HG02642 (cell line): ENCODE results near the gene SLC9A9.
A peak's percentile ranks its signal among the peaks of the same experiment; 100 is the strongest.

Experiments
- ATAC-seq: cut with Tn5 transposase; IDR thresholded peaks from one replicate; pipeline ENCODE4 v1.9.1; 2021; ENCODE audit warnings: mild to moderate bottlenecking; ENCODE audit not compliant: unreplicated experiment, poor library complexity

The SLC9A9 gene

DNA sequence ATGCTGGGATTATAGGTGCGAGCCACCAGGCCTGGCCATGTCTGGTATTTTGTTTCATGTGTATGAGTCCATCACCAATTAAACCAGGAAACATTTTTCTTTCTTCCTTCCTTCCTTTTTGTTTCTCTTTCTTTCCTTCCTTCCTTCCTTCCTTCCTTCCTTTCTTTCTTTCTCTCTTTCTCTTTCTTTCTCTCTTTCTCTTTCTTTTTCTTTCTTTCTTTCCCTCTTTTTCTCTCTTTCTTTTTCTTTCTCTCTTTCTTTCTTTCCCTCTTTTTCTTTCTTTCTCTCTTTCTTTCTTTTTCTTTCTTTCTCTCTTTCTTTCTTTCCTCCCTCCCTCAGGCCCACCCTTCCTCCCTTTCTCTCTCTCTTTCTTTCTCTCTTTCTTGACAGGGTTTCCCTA, 83.4 kb downstream of the SLC9A9 start:
- ATAC-seq: no peak

DNA sequence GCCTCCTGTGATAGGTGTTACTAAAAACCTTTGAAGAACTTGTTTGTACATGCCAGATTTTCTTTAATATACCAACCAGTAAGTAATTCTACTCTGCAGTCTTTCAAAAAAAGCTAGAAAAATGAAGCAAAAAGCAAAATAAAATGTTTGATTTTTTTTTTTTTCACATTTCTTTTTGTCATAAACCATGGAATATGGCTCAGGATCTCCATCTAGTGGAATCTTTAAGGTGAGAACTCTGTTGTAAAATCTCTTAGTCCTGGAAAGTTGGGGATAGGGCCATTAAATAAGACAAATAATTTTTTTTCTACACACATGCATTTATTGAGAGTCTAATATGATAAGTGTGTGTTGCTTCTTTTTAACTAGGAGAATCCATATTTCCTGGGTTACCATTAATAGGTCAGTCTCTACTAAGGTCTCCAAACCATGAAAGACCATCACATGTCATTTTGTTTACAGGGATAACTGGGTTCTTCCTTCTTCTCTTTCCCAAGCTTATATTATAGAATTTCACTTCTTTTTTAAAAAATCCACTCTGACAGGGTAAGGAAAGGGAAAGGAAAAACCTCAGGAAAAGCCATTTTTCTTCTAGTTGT, 84.6 kb downstream of the SLC9A9 start:
- no peak for ATAC-seq

DNA sequence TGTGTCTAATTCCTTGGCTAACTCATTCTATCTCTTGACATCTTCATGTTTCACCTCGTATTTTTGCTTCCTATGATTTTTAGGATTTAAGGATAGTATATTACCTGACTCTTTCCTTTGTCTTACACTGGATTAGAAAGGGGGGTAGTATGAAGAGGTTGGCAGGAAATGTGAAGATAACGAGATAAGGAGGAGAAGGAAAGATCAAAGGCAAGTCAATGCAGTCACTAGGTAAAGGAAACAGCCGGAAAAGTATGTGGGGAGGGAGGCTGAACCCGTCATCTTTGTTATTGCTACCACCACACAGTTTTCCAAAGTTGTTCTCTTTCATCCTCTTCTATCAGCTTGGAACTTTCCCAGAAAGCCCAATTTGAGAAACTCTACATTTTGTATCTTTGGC, 90.6 kb downstream of the SLC9A9 start:
- ATAC-seq: no peak

DNA sequence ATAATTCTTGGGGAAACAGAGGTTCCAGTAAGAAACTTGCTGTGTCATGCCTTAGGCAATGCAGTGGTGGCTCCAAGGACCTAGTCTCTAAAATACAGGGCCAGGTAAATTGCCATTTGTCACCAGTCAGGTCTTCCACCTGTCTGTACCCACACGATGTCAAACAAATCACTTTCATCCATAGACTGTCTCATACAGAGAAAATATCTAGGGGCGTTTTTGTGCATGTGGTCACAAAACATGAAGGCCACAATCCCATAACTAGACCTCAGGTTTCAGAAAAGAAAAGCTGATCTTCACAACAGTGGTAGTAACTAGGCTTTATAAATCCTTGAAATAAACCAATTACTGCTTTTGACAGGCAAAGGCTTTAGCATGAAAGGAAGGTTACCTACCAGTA, 92.3 kb downstream of the SLC9A9 start:
- ATAC-seq: no peak

DNA sequence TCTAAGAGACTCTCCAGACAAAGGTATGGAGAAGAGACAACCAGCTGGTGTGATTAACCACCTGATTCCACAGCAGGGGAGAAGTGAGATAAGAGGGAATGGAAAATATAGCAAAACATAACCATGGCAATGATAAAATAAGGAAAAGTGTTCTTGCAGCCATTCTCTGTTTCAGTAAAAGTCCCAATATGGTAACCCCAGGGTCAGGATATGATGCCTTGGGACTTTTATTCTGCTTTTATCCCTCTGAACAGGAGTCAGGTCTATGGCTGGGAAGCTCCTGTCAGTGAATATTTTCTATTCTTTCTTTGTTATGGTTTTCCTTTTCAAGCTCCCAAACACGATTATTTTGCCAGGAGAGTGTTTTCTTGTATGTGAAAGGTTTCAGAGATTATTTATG, 94.2 kb downstream of the SLC9A9 start:
- no peak for ATAC-seq

DNA sequence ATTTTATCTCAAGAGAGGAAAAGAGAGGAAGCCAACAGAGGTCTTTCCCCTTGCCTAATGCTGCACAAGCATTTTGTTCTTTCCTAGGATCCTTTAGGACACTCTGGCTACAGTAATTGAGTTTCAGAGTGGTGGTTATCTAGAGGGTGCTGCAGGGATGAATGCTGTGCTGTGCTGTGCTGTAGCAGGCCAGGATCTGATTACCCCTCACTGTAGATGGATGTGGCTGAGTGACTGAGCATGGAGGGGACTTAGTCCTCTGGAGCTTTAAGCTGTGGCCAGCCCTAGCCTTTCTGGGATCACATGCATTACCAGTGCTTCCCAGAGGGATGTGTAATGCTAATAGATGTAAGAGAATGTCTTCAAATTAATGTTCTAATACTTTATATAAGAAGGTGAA, 94.8 kb downstream of the SLC9A9 start:
- no peak for ATAC-seq

DNA sequence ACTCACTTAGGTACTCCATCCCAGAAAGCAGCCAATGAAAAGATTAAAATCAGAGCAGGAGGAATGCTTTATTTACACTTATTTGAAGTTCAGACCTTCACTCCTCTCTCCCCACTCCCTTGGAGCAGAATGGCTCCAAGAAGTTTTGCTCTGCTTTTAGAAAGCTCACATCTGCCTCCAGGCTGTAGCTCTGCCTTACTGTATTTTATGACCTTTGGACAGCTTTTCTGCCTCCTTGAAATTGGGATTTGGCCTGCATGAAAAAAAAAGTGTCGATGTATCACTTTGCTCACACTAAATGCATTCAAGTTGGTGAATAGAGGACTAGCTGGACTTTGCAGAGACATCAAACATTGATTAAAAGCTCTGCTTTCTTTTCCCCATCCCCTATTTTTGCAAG, 95.3 kb downstream of the SLC9A9 start:
- no peak for ATAC-seq

DNA sequence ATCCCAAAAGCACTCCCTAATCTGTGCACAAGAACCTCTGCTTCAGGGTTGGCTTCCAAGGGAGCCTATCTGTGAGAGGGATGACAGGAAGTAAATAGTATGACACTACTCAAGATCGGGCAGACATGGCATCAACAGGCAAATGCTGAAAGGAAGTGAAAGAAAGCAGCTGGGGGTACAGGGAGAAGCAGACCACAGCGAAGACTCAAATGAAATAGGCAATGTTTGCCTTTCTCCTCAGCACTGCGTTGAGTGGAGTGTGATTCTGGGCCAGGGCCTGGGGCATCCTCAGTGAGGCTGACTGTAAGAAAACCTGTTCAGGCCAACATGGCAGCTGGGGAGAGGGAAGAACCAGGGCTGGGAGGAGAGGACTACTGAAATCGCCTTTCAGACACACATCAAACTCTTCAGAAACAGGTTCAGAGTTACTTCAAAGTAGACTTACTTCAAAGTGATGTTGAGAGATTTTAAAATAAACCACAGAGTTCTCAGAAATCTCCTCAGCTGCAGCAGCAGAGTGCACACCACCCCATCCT, 96.6 kb downstream of the SLC9A9 start:
- ATAC-seq: peak; percentile 83

DNA sequence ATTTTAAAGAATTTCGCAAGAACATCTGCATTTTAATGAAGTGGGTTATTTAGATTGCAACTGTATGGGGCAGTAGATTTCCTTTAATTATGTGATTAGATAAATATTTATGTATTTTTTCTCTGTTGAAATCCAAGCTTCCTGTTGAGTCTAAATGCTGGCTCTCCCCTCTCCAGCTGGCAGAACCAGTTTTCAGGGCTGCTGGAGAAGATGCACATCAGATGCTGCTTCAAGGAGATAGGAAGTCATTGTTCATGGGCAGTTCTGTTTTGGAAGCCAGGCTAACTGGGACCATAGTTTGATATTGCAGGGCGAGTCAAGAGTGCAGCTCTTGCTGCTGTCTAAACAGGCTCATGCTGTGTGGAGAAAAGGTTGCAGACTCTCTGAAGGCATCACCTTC, 97.4 kb downstream of the SLC9A9 start:
- no peak for ATAC-seq

DNA sequence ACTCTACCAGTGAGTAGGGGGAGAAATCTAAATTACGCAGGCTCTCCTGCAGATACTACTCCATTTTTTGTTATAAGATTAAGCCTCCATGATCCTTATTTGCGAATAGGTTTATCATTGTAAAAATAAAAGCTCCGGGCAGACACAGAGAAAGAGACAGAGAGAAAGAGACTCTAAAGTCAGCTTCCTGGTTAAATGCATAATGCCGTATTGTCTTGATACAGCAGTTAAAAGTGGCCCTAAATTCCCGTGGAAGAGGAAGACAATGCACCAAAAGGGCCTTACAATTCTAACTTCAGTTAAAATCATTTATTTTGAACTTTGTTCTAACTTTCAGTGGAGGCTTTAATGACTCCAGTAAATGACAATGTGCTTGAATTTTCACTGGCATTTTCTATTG, 98.3 kb downstream of the SLC9A9 start:
- no peak for ATAC-seq

DNA sequence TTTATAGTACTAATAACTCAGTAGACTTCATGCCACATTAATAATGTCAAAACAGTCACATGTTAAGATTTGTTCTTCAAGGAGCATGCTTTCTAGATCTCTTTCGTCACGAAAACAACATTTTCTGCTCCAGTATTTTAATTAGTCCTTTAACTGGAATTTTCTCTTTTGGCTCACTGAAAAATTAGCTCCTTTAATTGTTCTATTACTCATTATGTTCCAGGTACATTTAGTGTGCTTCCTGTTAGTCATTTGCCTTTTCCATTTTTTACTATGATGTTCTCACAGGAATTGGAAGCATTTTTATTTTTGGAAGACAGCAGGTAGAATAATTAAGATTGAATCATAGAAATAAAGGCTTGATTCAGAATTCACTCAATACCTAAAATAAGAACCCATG, 111.2 kb downstream of the SLC9A9 start:
- ATAC-seq: no peak

DNA sequence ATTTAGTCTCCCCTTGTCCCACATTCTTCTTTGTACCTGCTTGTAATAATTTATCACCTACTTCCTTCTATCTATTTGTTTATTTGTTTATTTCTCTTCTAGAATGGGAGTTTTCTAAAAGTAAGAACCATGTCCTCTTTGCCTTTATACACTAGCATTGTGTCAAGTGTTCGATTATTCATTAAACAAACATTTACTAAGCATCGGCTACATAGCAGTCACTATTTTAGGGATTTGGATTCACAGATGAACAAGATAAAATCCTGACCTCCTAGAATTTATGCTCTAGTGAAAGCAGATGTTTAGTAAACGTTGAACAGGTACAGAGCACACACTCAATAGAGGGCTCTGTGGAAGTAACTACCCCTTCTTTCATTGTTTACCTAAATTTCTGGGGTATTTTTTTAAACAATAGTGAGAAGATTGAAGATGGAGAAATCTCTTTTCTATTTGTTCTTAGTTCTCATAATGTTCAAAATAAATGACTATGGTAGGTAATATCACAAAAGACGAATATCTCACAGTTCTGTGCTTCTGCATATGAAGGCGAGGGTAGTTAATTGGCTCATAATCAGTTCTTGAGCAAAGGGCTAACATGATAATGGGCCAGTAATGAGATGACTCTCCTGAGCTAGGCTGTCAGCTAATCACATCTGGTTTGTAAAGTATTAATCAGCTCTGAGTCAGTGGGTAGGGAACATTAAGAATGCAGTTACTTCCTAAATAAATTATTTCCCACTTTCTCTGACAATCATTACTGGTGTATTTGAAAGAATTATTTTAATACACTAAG, 111.9 kb downstream of the SLC9A9 start:
- ATAC-seq: no peak

DNA sequence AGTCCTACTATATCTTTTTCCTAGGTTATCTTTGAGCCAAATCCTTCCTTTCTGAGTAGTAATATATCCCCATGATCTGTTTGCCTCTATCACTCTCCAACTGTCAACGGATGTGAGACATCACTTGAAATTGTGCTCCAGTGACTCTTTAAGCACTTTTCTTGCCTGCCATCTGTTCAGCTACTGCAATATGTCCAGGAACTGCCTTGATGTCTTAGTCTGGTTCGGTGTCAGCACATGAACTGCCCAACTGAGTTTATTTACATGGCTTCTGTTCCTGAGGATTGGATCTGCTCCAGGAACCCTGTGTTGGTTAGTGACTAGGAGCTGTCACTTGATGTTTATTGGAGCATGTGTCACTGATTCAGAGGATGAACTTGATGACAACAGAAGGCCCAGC, 116.5 kb downstream of the SLC9A9 start:
- ATAC-seq: no peak

DNA sequence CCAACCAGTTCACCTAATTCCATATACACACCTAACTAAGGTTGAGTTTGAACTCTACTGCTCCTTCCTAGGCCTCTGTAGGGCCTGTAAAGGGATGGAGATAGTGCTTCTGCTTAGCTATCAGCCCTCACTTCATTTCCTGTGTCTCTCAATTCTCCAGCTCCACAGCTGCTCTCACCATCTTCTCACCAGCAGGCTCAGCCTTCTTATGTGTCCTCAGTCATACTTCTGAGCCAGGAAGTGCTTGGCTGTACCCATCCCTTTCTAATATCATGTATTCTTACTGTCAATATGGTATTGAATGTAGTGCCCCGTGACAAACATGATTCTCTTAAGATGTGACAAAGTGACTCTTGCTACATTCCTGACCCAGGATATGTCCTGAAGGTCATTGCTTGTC, 116.9 kb downstream of the SLC9A9 start:
- ATAC-seq: no peak

DNA sequence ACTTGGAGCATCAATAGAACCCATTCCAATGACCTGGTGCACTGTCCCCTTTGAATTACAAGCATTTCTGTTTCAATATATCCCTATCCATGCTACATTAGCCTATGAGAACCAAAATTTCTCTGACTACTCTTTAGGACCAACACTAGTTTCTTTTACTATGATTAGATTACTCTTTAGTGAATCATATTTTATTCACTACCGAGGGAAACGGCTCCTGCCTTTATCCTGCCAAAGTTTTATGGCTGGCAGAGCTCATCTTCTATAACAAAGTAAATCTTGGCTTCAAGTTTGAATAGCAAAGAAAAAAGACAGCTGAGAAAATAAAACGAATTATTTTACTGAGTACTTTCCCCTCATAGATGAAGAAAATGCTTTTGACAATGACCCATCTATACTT, 120.9 kb downstream of the SLC9A9 start:
- ATAC-seq: no peak

DNA sequence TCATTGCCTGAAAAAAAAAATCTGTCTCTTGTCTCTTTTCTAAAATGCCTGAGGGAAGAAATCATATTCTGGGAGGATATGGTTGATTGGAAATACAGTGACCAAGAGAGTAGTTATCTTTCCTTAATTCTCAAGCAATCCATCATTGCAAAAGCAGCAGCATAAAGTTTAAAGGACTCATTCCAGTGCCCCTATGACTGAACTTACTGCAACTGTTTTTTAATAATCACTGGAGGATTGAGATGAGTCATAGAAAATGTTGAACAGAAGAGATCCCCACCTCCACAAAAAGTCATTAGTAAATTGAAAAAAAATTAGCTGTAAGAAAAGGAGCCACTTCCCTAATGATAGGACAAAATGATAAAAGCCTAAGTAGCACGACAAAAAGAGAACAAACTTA, 121.5 kb downstream of the SLC9A9 start:
- ATAC-seq: no peak

DNA sequence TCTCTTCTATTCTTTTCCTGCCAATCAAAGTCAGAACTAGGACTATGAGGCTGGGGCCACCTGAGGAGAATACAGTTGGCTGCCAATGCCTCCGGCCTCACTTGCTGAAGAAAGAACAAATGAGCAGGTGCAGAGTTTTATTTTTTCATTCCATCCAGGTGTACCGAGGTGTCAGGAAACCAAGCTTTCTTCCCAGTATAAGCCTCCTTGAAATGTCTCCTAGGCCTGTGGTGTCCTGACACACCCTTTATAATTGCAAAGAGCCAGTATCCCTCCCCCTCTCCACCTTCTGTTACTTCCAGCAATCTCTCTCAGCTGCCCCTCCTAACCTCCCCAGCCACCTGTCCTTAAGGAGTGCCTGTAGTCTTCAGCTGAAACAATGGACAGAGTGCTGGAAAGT, 127.9 kb downstream of the SLC9A9 start:
- no peak for ATAC-seq

DNA sequence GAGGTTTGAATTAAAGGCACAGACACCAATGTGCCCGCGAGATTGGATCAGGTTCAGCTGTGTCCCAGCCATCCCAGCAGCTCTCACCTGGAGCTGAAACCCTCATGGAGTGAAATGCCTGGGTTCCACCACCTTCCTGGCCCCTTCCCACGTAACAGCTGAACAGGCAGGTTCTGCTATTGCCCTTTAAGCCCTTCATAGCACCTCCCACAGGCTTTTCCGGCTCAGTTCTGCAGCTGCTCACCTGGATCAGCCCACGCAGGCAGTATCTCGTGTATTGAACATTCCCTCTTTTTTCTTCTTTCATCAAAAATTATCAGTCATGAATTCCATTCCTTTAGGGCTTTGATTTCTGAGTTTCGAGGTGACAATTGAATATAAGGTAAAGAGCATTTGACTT, 129.8 kb downstream of the SLC9A9 start:
- no peak for ATAC-seq

DNA sequence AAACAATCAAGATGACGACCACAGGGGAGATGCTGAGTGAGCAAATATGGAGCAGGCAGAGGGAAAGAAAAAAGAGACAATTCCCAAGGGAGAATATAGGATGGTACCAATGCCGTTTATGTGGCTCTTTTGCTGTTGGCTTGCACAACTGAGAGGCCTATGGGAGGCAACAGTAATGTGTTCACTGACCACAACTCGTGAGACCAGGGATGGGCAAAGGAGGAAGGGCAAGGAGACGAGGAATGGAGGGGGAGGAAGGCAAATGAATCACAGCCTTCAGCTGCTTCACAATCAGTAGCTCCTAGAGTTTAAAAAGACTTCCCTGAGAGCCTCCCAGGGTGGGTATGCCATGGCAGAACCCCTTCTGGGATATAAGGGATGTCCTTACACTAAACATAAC, 131.5 kb downstream of the SLC9A9 start:
- ATAC-seq: no peak

DNA sequence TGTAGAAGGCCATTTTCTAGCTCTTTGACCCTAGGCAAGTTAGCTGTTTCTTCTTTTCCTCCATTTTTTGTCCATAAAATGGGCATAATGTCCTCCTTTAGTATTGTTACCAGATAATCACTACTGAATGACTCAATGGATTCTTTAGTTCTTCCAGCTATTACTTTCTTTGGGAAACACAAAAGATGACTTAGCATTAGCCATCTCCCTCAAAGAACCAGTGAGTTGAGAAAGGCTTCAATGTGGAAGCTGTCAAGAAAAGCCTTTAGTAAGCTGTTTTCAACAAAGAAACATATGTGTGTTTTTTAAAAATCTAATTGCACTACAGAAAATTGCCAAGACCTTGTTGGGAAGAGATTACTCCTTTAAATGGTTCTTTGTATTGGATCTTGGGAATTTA, 135.7 kb downstream of the SLC9A9 start:
- ATAC-seq: no peak

DNA sequence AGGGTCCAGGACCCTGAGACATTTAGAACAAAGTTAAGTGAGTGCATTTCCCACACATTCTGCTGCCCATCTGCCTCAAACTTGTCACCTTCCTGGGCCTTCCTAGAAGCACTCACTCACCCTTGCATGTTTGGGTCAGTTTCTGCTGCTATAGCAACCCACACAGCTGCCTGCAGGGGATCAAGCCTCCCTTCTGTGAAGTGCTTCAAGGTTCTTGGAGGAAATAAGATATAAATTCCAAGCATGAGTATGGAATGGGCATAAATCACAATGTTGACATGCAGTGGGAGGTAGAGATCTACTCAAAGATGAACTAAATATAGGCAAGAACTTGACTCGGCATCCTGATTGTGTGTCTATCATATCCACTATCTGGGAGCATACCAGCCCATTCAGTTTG, 140.4 kb downstream of the SLC9A9 start:
- ATAC-seq: no peak

DNA sequence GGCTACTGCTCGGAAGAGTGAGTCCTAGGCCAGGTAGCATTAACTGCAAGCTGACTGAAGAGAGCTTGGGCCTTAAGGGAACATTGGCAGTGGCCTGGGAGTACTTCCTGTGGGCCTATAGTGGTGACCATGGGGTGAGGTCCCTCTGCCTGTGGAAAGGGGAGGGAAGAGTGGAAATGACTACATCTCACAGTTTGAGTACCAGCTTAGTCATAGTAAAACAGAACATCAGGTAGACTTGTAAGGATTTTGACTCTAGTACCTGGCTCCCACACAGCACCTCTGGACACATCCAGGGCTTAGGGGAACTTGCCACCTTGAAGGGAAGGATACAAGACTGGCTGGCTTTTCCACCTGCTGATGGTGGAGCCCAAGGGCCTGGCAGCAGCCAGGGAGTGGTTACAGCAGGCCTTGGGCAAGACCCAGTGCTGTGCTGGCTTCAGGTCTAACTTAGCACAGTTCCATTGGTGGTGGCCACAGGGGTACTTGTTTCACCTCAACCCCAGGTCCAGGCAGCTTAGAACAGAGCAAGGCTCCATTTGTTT, 147.8 kb downstream of the SLC9A9 start:
- no peak for ATAC-seq
